Measurements from ENCODE around the gene RFC4. TPM values are rescaled to one million over a fixed set of nuclear protein-coding genes. Genes with fewer than 3 reads are reported as not detected.

Gene RFC4
- total RNA-seq, 1 experiment from 2014 or later, result 142 TPM

DNA sequence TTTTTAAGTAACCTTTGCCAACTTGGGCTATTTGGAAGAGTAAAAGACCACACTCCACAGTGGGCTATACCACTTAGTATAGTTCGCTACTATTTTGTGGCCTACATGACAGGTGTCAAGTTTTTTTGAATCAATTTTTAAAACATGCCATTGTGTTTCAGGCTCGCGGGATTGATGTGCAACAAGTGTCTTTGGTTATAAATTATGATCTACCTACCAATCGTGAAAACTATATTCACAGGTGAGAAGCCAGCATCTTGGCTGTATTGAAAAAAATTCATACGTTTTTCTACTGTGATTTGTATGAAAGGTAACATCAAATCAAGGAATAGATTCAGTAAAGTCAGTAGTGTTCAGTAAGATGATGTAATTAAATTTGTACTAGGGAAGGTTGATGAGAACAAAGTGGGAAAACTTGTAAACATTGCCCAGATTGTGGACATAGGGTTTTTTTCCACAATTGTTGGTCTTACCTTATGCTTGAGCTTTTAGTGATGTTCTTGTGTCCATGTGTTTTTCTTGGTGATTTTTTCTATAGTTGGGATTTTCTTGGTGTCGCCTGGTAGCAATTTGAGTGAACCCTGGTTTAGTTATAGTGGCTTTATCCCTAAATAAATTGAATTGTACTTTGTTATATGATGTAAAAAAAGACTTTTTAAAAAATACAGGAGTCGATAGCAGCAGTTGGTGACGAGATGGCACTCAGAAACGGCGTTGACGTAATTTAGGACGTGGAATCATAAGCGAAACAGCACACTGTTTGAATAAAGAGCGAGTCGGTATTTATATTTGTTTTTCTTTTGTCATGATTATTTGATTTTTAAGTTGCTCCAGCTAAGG is 18.4 kb downstream of the RFC4 start:
- DNase-seq (ENCODE audit: low read depth), result no peak

DNA sequence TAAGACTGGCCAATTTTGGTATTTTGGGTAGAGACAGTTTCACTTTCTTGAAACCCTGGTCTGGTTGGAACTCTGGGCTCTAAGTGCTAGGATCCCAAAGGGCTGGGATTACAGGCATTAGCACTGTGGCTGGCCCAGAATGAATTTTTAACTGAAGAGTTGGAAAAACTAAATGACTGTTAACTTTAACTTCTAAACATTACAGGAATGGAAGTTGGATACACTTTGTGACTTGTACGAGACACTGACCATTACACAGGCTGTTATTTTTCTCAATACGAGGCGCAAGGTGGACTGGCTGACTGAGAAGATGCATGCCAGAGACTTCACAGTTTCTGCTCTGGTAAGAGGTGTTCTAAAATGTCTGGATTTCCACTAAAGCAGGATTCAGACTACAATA is 19.4 kb downstream of the RFC4 start:
- DNase-seq (ENCODE audit: low read depth), result no peak

DNA sequence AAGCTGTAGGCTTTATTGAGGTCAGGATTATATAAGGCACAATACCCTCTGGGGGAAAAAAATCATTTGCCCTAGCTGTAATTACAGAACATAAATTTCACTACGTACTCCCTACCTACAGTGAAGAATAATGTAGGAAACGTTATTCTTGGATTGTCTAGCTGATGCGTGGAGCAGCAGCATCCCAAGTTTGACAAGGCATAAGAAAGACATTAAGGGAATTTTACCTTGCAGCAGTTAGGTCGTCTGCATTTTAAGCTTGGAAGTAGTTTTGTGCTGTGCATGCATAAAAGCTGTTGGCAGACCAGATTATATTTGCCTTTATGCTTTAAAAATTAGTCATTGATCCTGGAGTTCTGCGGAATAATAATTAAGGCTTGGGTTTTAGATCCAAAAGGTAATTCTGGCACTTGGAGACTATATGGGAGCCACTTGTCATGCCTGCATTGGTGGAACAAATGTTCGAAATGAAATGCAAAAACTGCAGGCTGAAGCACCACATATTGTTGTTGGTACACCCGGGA is 20.7 kb downstream of the RFC4 start:
- no peak for DNase-seq (ENCODE audit: low read depth)

DNA sequence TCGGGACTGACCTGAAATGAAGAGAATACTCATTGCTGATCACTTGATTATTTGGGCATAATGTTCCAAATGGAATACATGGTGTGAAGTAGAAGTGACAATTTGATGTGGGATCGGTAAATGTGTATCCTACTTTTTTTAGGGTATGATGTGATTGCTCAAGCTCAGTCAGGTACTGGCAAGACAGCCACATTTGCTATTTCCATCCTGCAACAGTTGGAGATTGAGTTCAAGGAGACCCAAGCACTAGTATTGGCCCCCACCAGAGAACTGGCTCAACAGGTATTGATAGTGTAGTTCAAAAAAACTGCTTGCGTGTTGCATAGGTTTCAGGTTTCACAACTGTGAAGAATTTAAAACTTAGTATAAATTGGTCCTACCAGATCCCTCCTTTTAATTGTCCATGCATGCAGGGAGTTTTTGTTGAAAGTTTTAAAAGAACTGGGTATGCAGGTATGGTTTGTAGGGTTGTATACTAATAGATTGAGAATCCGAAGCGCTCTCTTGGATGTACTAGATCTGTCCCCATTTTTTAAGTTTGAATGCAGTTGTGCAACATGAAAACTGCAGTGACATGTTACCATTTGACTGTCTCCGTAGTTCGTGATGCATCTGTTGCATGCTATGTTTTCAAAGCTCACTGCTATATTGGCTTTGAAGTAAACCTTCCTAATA is 21.3 kb downstream of the RFC4 start:
- no peak for DNase-seq (ENCODE audit: low read depth)

DNA sequence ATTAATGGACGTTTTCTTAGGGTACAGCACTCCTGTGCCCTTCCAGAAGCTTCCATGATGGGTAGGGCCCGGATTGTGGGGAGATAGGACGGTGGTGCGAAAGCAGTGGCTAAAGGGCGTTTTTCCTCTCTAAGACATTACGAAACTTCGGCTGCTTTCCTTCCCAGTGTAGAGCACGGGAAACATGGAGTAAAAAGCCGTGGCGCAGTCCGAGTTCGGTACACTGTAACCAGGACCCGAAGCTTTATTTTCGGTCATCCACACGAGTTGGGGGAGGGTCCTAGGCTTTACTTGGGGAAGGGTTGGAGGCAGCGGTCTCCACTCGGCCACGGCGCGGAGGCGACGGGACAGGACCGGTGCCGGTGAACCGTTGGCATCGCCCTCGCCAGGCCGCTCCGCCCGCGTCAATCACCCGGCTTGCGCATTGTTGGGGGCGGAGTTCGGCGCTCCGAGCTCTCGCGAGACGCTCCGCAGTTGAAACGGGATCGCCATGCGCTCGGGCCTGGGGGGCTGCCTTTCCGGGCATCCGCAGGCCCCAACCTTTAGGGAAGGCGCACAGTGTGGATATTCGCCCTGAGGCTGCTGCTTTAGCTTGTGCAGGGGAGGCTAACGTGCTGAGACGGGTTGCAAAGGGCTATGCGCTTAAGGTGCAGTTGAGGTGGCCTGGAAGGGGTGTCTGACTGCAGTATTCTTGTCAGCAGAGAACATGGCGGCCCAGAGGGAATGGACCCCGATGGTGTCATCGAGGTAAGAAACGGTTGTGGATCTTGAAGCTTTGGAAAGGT is 22.4 kb downstream of the RFC4 start:
- peak; percentile 77 for DNase-seq (ENCODE audit: low read depth)

DNA sequence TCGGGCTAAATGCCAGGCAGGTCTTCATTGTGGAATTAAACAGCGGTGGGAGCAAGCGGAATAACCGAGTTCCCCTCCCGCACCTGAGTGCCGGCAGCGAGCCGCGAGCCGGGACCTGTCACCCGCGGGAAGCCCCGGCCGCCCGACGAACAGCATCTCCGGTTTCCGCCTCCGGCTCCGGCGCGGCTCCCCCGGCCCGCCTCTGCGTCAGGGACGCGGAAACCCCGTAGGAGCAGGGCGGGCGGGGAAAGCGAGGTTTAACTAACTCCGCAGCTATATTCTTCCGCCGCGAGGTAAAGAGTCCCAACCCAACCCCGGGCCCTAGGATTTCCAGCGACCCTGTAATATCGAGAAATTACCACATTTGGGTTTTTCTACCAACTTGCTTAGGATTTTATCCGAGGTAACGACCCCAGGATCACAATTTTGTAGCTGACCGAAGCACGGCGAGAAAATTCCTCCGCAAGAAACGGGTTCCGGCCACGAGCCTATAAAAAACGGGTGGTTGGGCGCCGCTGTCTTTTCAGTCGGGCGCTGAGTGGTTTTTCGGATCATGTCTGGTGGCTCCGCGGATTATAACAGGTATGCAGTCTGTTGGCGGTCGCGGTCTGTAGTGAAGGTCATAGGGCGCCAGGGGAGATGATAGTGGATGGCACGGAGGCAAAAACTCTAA is 23.1 kb downstream of the RFC4 start, which contains the start of gene EIF4A2:
TSS of gene EIF4A2 (plus strand) at position 520 of the 673 bp plus-strand sequence. CDS start at position 554, 34 bp downstream.
- peak; percentile 89 for DNase-seq (ENCODE audit: low read depth)

DNA sequence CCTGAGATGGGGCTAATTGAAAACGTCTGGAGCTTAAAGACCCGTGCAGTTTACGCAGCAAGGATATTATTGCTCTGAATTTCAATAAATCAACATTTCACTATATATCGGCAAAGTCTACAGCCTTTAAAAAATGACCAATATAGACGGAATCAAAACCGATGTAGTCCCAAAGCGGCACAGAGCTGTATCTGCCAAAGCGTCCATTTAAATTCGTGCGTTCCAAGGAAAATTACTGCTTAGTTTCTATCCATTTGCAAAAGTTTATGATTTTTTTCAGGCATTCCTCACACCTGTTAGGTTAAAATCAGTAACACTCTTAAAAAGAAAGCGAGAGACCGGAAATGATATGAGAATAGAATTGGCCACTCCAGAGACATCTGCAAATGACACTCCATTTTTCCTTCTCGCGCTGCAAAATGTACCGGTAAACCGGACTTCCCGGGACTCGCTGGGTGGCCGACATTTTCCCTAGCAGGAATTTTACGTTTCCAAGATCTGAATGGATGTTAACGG is 23.7 kb downstream of the RFC4 start:
- DNase-seq (ENCODE audit: low read depth), result no peak

DNA sequence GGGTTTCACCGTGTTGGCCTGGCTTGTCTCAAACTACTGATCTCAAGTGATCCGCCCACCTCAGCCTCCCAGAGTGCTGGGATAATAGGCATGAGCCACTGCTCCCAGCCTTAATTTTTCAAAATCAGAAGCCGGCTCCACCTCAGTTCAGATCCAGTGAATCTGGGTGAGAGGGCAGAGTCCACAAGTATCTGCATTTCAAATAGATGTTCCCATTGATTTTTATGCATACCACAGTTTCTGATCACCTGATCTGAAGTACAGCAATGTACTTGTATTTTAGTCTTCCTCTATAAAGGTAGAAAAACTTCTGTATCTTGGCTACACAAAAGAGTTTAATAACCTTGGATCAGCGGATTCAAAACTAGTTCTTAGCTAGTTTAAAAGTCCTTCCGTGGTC is 27.1 kb downstream of the RFC4 start:
- DNase-seq (ENCODE audit: low read depth), result no peak

DNA sequence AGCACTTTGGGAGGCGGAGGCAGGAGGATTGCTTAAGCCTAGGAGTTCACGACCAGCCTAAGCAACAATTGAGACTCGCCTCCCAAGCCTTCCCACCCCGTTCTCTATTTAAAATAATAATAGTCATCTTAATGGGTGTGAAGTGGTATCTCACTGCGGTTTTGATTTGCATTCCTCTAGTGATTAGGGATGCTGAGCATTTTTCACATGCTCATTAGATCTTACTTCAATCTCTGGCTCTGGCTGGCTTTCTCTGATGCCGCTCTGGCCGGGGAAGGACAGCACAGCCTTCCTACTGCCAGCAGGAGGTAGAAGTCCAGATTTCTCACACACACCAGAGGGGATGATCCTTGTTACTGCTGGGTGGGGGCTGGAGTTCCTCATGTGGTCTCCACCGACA is 30.3 kb downstream of the RFC4 start:
- no peak for DNase-seq (ENCODE audit: low read depth)

DNA sequence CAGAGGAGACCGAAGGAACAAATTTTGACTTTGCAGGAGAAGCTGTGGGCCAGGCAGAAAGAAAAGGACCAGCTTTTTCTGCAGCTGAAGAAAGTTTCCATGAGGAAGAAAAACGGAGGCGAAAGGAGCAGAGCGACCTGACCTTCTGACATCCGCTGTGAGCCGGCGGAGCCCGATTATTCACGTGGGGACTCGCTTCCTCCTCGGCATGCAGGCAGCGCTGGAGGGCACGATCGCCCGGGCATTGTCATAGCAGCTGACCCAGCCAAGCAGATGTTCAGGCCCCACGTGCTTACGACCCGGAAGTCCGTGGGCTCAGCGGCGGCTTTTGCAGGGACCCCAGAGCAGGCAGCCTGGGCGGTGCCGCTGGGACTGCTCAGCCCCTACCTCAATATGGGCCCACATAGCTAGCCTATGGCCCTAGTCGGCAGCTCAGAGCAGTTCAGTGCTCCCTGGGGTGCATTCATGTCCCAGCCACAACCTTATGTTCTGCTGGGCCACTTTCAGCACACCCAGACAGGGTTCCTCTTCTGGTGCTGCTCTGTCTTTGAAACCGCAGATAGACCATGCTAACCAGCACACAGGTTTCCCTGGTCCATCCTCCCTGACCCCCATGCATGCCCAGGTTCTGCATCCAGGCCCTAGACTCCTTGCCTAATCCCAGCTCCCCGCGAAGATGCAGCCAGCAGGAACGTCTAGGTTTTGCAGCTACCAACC is 33.4 kb downstream of the RFC4 start:
- DNase-seq (ENCODE audit: low read depth), result peak; percentile 86

DNA sequence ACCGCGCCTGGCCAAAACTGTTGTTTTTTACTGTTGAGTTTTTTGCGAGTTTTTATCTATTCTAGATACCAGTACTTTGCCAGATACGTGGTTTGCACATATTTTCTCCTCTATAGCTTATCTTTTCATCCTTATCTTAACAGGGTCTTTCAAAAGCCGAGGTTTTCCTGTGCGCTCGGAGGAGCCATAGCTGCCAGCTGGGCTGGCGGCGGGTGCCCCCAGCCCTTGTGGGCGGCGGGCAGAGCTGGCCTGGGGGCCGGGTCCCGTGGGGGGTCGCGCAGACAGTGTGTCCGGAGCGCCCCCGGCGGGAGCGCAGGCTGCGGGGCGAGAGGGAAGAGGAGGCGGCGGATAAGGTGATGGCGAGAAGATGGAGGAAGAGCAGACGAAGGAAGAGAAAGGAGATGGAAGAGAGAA is 34.0 kb downstream of the RFC4 start:
- DNase-seq (ENCODE audit: low read depth), result no peak

DNA sequence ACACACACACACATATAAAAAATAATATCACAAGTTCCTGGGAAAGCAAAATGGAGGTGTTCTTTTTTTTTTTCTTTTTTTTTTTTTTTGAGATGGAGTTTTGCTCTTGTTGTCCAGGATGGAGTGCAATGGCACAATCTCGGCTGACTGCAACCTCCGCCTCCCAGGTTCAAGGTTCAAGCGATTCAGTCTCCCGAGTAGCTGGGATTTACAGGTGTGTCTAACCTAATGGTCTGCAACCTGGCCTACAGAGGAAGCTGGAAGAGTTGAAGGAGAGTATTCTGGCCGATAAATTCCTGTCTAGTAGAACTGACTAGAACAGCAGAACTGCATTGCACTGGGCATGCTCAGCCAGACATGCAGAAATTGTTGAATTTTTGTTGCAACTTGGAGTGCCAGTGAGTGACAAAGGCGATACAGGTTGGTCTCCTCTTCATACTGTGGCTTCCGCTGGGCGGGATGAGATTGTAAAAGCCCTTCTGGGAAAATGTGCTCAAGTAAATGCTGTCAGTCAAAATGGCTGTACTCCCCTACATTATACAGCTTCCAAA is 45.3 kb downstream of the RFC4 start:
- no peak for DNase-seq (ENCODE audit: low read depth)

DNA sequence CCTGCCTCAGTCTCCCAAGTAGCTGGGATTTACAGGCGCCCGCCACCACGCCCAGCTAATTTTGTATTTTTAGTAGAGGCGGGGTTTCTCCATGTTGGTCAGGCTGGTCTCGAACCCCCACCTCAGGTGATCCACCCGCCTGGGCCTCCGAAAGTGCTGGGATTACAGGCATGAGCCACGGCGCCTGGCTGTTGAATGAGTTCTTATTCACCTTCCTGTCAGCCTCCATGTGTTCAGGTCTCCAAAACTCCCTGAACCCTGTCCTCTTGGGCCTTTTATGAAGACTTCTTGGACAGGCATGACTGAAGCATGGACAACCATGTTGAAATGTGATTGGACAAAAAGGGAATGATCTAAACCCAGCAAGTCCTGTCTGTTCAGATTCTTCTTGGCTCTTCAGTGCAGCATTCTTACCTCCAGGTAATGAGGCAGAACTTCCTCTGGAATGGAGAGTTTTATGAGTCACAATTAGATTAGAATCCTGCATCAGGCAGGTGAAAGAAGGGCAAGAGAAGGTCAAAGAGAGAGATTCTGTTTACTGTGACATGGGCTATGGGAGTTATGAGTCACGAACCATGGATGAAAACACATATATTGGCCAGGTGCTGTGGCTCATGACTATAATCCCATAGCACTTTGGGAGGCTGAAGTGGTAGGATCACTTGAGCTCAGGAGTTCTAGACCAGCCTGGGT is 46.0 kb downstream of the RFC4 start:
- DNase-seq (ENCODE audit: low read depth), result no peak

DNA sequence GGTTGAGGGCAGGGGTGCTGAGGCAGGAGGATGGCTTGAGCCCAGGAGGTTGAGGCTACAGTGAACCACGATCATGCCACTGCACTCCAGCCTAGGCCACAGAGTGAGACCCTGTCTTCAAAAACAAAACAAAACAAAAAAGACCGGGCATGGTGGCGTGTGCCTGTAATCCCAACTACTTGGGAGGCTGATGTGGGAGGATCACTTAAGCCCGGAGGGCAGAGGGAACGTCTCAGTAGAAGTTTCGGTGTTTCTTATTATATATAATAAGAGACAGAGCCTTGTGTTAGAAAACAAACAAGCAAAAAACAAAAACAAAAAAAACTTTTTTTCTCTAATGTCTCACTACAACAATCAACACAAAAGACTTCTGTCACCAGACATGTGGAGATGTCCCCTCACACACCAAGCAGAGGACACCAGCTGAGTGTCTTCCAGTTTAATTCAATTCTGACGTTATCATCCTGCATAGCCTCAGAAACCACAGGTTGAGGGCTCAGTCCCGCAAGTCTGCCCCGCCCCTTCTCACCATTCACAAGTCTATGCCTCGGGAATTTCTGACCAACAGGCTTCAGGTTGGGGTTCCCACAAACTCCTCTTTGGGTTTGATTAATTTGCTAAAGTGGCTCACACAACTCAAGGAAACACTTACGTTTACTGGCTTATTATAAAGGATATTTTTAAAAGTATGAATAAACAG is 46.9 kb downstream of the RFC4 start:
- peak; percentile 4 for DNase-seq (ENCODE audit: low read depth)

DNA sequence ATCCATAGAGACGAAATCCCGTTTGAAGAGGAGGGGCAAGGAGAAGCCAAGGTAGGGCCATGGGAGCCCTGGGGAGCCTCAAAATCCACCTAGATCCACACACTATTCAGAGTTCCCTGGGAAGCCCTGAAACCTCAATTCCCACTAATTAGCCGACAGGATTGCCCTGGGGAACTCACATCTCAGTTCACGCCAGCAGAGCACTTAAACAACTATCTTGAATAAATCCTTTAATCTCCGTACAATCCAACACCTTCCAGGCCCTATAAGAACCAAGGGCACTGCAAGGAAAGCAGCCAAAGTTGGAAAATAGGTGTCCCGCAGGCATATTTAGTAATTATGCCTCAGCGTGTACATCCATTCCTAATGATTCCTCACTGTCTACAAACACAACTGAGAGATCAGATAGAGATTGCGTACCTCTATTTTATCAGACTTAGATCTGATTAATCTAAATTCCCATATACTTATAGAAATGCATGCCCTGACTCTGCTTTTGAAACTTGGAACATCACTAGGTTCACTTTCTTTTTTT is 48.5 kb downstream of the RFC4 start:
- DNase-seq (ENCODE audit: low read depth), result no peak

DNA sequence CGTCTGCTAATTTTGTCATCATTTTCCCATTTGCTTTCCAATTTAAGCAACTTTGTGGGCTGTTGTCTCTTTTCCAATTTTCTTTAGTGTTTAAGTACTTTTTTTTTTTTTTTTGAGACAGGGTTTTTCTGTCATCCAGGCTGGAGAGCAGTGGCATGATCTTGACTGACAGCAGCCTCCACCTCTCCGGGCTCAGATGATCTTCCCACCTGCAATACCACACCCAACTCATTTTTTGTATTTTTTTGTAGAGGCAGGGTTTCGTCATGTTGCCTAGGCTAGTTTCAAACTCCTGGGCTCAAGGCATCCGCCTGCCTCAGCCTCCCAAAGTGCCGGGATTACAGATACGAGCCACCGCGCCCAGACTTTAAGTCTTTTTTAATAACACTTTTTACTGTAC is 49.1 kb downstream of the RFC4 start:
- no peak for DNase-seq (ENCODE audit: low read depth)

DNA sequence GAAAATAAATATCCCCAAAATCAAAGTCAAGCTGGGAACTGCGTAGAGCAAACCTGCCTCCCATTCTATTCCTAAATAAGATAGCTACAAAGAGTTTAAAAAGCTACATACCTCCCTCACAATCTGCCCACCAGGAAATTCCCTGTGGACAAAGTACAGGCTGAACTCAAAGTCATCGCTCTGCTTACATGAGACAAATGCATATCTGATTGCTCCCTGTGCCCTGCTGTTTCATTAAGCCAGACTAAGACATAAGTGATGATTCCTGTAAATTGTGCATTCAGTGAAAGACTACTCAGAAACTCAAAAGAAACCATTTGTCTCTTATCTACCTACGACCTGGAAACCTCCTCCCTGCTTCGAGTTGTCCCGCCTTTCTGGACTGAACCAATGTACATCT is 51.4 kb downstream of the RFC4 start:
- DNase-seq (ENCODE audit: low read depth), result no peak

DNA sequence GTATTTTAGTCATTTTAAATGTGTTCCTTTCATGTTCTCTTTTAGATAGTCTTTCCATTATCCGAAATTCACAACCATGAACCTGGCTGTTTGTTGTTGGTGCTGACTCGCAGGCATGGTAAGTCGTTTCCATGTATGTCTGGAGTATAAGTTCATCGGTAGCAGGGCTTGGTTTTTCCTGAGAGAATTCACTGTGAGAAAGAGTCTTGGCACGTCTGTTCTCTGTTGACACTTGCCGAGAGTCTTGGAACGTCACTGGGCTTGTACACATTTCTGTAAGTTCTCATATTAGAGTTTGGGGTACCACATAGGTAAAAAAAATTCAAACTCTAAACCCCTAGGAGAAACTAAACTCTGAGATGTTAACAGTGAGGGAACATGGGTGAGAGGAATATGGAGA is 52.3 kb downstream of the RFC4 start:
- no peak for DNase-seq (ENCODE audit: low read depth)

DNA sequence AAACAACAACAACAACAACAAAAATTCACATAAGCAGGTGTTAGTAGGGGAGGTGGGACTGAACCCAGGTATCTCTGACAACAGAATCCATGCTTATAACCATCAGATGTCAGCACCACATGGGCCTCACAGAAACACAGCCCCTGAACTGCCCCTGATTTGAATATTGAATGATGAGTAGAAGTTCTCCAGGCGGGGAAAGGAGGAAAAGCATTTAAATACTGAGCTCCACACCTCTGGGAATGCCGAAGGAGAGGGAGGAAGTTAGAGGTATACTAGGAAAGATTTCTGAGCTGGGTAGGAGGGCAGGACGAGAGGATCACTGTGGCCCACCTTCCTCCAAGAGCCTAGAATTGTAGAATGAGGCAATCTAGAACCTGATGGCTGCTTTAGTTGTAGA is 54.8 kb downstream of the RFC4 start:
- DNase-seq (ENCODE audit: low read depth), result no peak

Data from RPMI7951 (cell line).